OCI-LY1 (cell line): ENCODE results near the gene NUF2.

Source experiments
- H2AFZ ChIP-seq: fragments of 200-600 bp; sonication (generic), shearing (Covaris generic); 2 replicates; pipeline ENCODE4 v1.6.0; 2014; ENCODE audit warnings: antibody characterized with exemption, mild to moderate bottlenecking, low read length
- H3F3A ChIP-seq: fragments of 200-600 bp; sonication (generic), shearing (Covaris generic); 2 replicates; pipeline ENCODE4 v1.6.0; 2014; ENCODE audit warnings: mild to moderate bottlenecking, antibody characterized with exemption, low read length, moderate library complexity; ENCODE audit not compliant: insufficient read depth
- H3K27ac ChIP-seq: fragments of 200-600 bp; sonication (generic); 2 replicates; pipeline ENCODE4 v1.5.1; 2014; ENCODE audit warnings: low read length, mixed run types, mild to moderate bottlenecking, low read depth; ENCODE audit not compliant: poor library complexity, severe bottlenecking
- H3K27me3 ChIP-seq: fragments of 200-600 bp; sonication (generic); 2 replicates; pipeline ENCODE4 v1.6.0; 2014; ENCODE audit warnings: antibody characterized with exemption, mild to moderate bottlenecking, low read length, moderate library complexity; ENCODE audit not compliant: insufficient read depth
- H3K36me3 ChIP-seq: fragments of 200-600 bp; sonication (generic); 2 replicates; pipeline ENCODE4 v1.6.1; 2014; ENCODE audit warnings: mild to moderate bottlenecking, antibody characterized with exemption, low read length, moderate library complexity, mixed read lengths; ENCODE audit not compliant: insufficient read depth
- H3K4me1 ChIP-seq: fragments of 200-600 bp; sonication (generic); 2 replicates; pipeline ENCODE4 v1.5.1; 2014; ENCODE audit warnings: mild to moderate bottlenecking, low read length, moderate library complexity; ENCODE audit not compliant: insufficient read depth, severe bottlenecking
- H3K4me2 ChIP-seq: fragments of 200-600 bp; sonication (generic), shearing (Covaris generic); 2 replicates; pipeline ENCODE4 v1.6.1; 2014; ENCODE audit warnings: low read length
- H3K4me3 ChIP-seq: fragments of 200-600 bp; sonication (generic); 2 replicates; pipeline ENCODE4 v1.5.1; 2014; ENCODE audit warnings: low read length, low read depth, mild to moderate bottlenecking, mixed read lengths; ENCODE audit not compliant: poor library complexity, severe bottlenecking
- H3K79me2 ChIP-seq: fragments of 200-600 bp; shearing (Covaris generic); 2 replicates; pipeline ENCODE4 v1.6.1; 2016; ENCODE audit warnings: mixed run types, low read length, mixed read lengths; ENCODE audit not compliant: insufficient read depth
- H3K9ac ChIP-seq: fragments of 200-600 bp; sonication (generic), shearing (Covaris generic); 2 replicates; pipeline ENCODE4 v1.6.1; 2014; ENCODE audit warnings: mild to moderate bottlenecking, low read length, mixed read lengths
- H3K9me2 ChIP-seq: fragments of 200-600 bp; sonication (generic), shearing (Covaris generic); 2 replicates; pipeline ENCODE4 v1.6.1; 2014; ENCODE audit warnings: low read depth, mild to moderate bottlenecking, low read length, mixed read lengths
- H3K9me3 ChIP-seq: fragments of 200-600 bp; shearing (Covaris generic); 2 replicates; pipeline ENCODE4 v1.6.1; 2014; ENCODE audit warnings: low read length, mixed read lengths
- H4K20me1 ChIP-seq: fragments of 200-600 bp; sonication (generic), shearing (Covaris generic); 2 replicates; pipeline ENCODE4 v1.6.0; 2016; ENCODE audit warnings: mild to moderate bottlenecking, low read length; ENCODE audit not compliant: insufficient read depth
- CTCF ChIP-seq: fragments of 200-600 bp; sonication (generic), shearing (Covaris generic); IDR thresholded peaks from 2 replicates; pipeline ENCODE4 v1.5.1; 2017; ENCODE audit warnings: mild to moderate bottlenecking, antibody characterized with exemption, low read length, moderate library complexity, mixed read lengths
- EZH2 ChIP-seq: fragments of 200-600 bp; sonication (generic), shearing (Covaris generic); IDR thresholded peaks from 2 replicates; pipeline ENCODE4 v1.8.0; 2017; ENCODE audit warnings: borderline replicate concordance, mixed run types, mild to moderate bottlenecking, antibody characterized with exemption, low read length, moderate library complexity, mixed read lengths

NUF2 gene

GRCh38 chr1:163388970-163389369 is 67.2 kb downstream of the NUF2 start:
- Histone ChIP-seq H3K27me3 (no peaks in the 10 kb centered on the region), H3K9ac (no peak overlapping the region), H3K36me3 (no peaks in the 10 kb centered on the region), H3K4me2 (no peak overlapping the region), H4K20me1 (no peaks in the 10 kb centered on the region), H3F3A (no peaks in the 10 kb centered on the region), H3K79me2 (no peaks in the 10 kb centered on the region), H3K9me3 (no peaks in the 10 kb centered on the region), H3K4me1 (no peaks in the 10 kb centered on the region), H2AFZ (no peak overlapping the region), H3K4me3 (no peak overlapping the region), H3K27ac (no peak overlapping the region), H3K9me2 (no peaks in the 10 kb centered on the region)
- TF ChIP-seq EZH2 (no peak), CTCF (no peak)

GRCh38 chr1:163395790-163396189 is 74.0 kb downstream of the NUF2 start:
- TF ChIP-seq CTCF: no peak
- no peak for TF ChIP-seq EZH2
- Histone ChIP-seq H3K27me3 (no peaks in the 10 kb centered on the region), H4K20me1 (no peaks in the 10 kb centered on the region), H3F3A (no peaks in the 10 kb centered on the region), H3K79me2 (no peaks in the 10 kb centered on the region), H3K9me2 (no peaks in the 10 kb centered on the region), H3K4me2 (no peak overlapping the region), H3K9me3 (no peaks in the 10 kb centered on the region), H3K9ac (no peak overlapping the region), H3K4me1 (no peaks in the 10 kb centered on the region), H3K4me3 (no peak overlapping the region), H2AFZ (no peak overlapping the region), H3K27ac (no peak overlapping the region), H3K36me3 (no peaks in the 10 kb centered on the region)

- peaks cover 8% of the 10 kb centered on the region for H3K4me1 ChIP-seq
- no peaks in the 10 kb centered on the region for H3F3A ChIP-seq
- no peak overlapping the region for H3K4me3 ChIP-seq
- TF ChIP-seq CTCF (no peak), EZH2 (no peak)
- H3K9ac ChIP-seq: no peak overlapping the region
- no peaks in the 10 kb centered on the region for H3K79me2 ChIP-seq
- H3K4me2 ChIP-seq: no peak overlapping the region
- H3K9me2 ChIP-seq: no peaks in the 10 kb centered on the region
- H3K36me3 ChIP-seq: no peaks in the 10 kb centered on the region
- no peak overlapping the region for H3K27ac ChIP-seq
- no peaks in the 10 kb centered on the region for H4K20me1 ChIP-seq
- H3K9me3 ChIP-seq: no peaks in the 10 kb centered on the region
- no peak overlapping the region for H2AFZ ChIP-seq
- no peaks in the 10 kb centered on the region for H3K27me3 ChIP-seq
Measured at GRCh38 chr1:163397451-163398200, 75.9 kb downstream of the NUF2 start.
